IgD-negative memory B cell (primary cell): Measurements from ENCODE around the gene WDFY1. TPM values are rescaled to one million over a fixed set of nuclear protein-coding genes. Genes with fewer than 3 reads are reported as not detected.

Source experiments
- H3K27ac Mint-ChIP-seq, 3 donors: one replicate each; pipeline ENCODE4 v1.8.0; 2020 to 2022; ENCODE audit warnings: mild to moderate bottlenecking in 3 of 3, mixed read lengths in 3 of 3, moderate library complexity in 1 of 3
- H3K27me3 Mint-ChIP-seq: one replicate; pipeline ENCODE4 v1.8.0; 2021; ENCODE audit warnings: mixed read lengths
- H3K36me3 Mint-ChIP-seq: one replicate; pipeline ENCODE4 v1.8.0; 2020; ENCODE audit warnings: mild to moderate bottlenecking, mixed read lengths
- H3K4me1 Mint-ChIP-seq, 3 donors: one replicate each; pipeline ENCODE4 v1.8.0; 2020 to 2022; ENCODE audit warnings: mixed read lengths in 3 of 3, mild to moderate bottlenecking in 1 of 3
- H3K4me3 Mint-ChIP-seq, 4 donors: one replicate each; pipeline ENCODE4 v1.8.0; 2020 to 2022; ENCODE audit warnings: mild to moderate bottlenecking in 4 of 4, mixed read lengths in 4 of 4, moderate library complexity in 3 of 4
- H3K9me3 Mint-ChIP-seq, 3 donors: one replicate each; pipeline ENCODE4 v1.8.0; 2020 to 2021; ENCODE audit warnings: mixed read lengths in 3 of 3, mild to moderate bottlenecking in 1 of 3
- polyA plus RNA-seq: library from polyadenylated mRNA; unstranded; fragments of 300-500 nt; fragmentation: Illumina TruSeq; gene quantifications from one replicate; pipeline ENCODE4 v1.2.3, GENCODE V29; 2021

Gene WDFY1
- polyA plus RNA-seq, 1 donor from 2014 or later: 36.1 TPM

DNA sequence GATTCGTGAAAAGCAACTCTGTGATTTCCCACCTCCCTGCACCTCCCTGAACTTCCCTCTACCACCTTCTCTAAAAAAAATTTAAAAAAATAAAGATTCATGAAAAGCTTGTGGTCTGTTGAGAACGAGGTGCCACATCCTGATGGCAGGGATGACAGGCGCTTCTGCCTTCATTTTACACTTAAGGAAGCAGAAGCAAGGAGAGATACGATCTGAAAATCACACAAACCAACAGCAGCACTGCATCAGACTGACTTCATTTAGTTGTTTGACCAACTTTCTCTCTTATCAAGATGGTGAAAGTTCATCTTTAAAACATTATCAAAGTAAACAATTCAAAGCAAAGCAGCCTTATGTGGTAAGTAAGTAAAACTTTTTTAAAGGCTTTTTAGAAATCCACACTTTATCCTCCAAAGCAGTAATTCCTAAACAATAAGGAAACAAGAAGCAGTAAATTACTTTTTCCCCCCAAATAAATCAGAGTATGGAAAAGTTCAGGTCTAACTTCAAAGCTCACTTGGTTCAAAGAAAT lies 15.5 kb downstream of the WDFY1 start:
- Mint-ChIP-seq H3K27ac (peak overlapping the region in 2 of 3 donors; percentile 9 to 67), H3K27me3 (no peaks in the 10 kb centered on the region), H3K4me3 (peak overlapping the region in 2 of 4 donors; percentile 72 to 80), H3K4me1 (peaks cover 25 to 33% (median 28%) of the 10 kb centered on the region in 3 donors), H3K9me3 (peaks cover 0 to 11% (median 3%) of the 10 kb centered on the region in 3 donors), H3K36me3 (peaks cover 6% of the 10 kb centered on the region)

- H3K27me3 Mint-ChIP-seq: no peaks in the 10 kb centered on the region
- peaks cover 24 to 32% (median 25%) of the 10 kb centered on the region in 3 donors for H3K4me1 Mint-ChIP-seq
- H3K4me3 Mint-ChIP-seq: peak overlapping the region in 2 of 4 donors; percentile 5 to 20
- H3K27ac Mint-ChIP-seq: peak overlapping the region in 2 of 3 donors; percentile 63 to 67
- peaks cover 10% of the 10 kb centered on the region for H3K36me3 Mint-ChIP-seq
- H3K9me3 Mint-ChIP-seq: peaks cover 0 to 11% (median 3%) of the 10 kb centered on the region in 3 donors
These were observed 16.8 kb downstream of the WDFY1 start for GRCh38 chr2:223928113-223929006.

DNA sequence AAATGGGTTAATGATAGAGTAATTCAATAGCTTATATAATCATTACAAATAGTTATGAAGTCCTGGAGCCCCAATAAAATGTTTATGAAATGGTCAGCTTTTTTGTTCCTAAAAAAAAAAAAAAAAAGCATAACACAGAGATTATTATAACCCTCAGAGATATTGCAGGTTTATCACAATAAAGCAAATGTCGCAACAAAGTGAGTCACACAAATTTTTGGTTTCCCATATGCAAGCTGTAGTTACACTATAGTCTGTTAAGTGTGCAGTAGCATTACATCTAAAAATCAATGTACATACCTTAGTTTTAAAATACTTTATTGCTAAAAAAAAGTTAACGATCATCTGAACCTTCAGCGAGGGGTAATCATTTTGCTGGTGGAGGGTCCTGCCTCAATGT lies 20.0 kb downstream of the WDFY1 start:
- Mint-ChIP-seq H3K27me3 (no peaks in the 10 kb centered on the region), H3K36me3 (peaks cover 13% of the 10 kb centered on the region), H3K4me1 (peaks cover 17 to 36% (median 26%) of the 10 kb centered on the region in 3 donors)

GRCh38 chr2:223923976-223924375 lies 21.2 kb downstream of the WDFY1 start:
- Mint-ChIP-seq H3K9me3 (peaks cover 0 to 11% (median 3%) of the 10 kb centered on the region in 3 donors), H3K36me3 (peaks cover 13% of the 10 kb centered on the region), H3K27me3 (no peaks in the 10 kb centered on the region), H3K4me1 (peaks cover 13 to 28% (median 18%) of the 10 kb centered on the region in 3 donors), H3K4me3 (no peak overlapping the region), H3K27ac (peak overlapping the region in 1 of 3 donors; percentile 39)

More for the DNA sequence above, 20.0 kb downstream of the WDFY1 start:
- Mint-ChIP-seq H3K27ac (no peak overlapping the region), H3K9me3 (peaks cover 0 to 11% (median 3%) of the 10 kb centered on the region in 3 donors), H3K4me3 (no peak overlapping the region)

GRCh38 chr2:223922308-223922707 lies 22.8 kb downstream of the WDFY1 start:
- Mint-ChIP-seq H3K4me1 (peaks cover 13 to 29% (median 15%) of the 10 kb centered on the region in 3 donors), H3K27me3 (no peaks in the 10 kb centered on the region)

GRCh38 chr2:223921204-223921603 lies 23.9 kb downstream of the WDFY1 start:
- Mint-ChIP-seq H3K27ac (no peak overlapping the region), H3K4me3 (no peak overlapping the region), H3K27me3 (no peaks in the 10 kb centered on the region), H3K4me1 (peaks cover 11 to 30% (median 15%) of the 10 kb centered on the region in 3 donors), H3K9me3 (no peaks in the 10 kb centered on the region), H3K36me3 (peaks cover 10% of the 10 kb centered on the region)

More at GRCh38 chr2:223922308-223922707, 22.8 kb downstream of the WDFY1 start:
- Mint-ChIP-seq H3K4me3 (no peak overlapping the region), H3K36me3 (peaks cover 9% of the 10 kb centered on the region), H3K9me3 (peaks cover 0 to 2% (median 1%) of the 10 kb centered on the region in 3 donors), H3K27ac (peak overlapping the region in 1 of 3 donors; percentile 39)

- Mint-ChIP-seq H3K4me1 (peaks cover 11 to 30% (median 18%) of the 10 kb centered on the region in 3 donors), H3K27ac (peak overlapping the region in 1 of 3 donors; percentile 50), H3K4me3 (no peak overlapping the region), H3K27me3 (no peaks in the 10 kb centered on the region), H3K9me3 (no peaks in the 10 kb centered on the region), H3K36me3 (peaks cover 12% of the 10 kb centered on the region)
These were observed 25.0 kb downstream of the WDFY1 start for GRCh38 chr2:223920109-223920508.

DNA sequence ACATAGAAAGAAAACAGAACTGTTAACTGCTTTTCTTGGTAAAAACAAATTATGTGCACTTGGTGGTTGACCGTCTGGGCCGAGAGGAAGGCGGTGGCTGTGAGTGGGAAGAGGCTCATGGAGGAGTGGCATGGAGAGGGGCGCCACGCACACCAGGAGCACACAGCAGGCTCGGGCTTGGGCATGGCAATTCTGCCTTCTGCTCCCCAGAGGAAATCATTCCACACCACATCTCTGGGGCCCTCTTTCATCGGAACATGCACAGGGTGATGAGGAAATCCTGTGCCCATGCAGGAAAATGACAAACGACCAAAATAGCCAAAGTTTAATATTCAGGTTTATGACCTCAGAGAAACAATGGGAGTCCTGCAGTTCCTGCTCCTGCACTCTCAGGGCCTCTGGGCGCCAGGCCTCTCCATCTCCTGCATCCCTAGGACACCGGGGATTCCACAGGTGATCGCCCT lies 26.4 kb downstream of the WDFY1 start:
- H3K4me1 Mint-ChIP-seq: peaks cover 12 to 31% (median 18%) of the 10 kb centered on the region in 3 donors
- H3K27me3 Mint-ChIP-seq: no peaks in the 10 kb centered on the region
- peaks cover 8% of the 10 kb centered on the region for H3K36me3 Mint-ChIP-seq

GRCh38 chr2:223916181-223916920 lies 28.8 kb downstream of the WDFY1 start:
- H3K4me3 Mint-ChIP-seq: no peak overlapping the region
- H3K9me3 Mint-ChIP-seq: no peaks in the 10 kb centered on the region
- H3K27ac Mint-ChIP-seq: peak overlapping the region in 1 of 3 donors; percentile 14
- no peaks in the 10 kb centered on the region for H3K27me3 Mint-ChIP-seq
- peaks cover 12 to 18% (median 12%) of the 10 kb centered on the region in 3 donors for H3K4me1 Mint-ChIP-seq
- peaks cover 8% of the 10 kb centered on the region for H3K36me3 Mint-ChIP-seq

More for the DNA sequence above, 26.4 kb downstream of the WDFY1 start:
- peak overlapping the region in 1 of 3 donors; percentile 86 for H3K27ac Mint-ChIP-seq
- no peaks in the 10 kb centered on the region for H3K9me3 Mint-ChIP-seq
- no peak overlapping the region for H3K4me3 Mint-ChIP-seq

- Mint-ChIP-seq H3K27ac (peak overlapping the region in 1 of 3 donors; percentile 14), H3K4me1 (peaks cover 3 to 16% (median 11%) of the 10 kb centered on the region in 3 donors), H3K4me3 (no peak overlapping the region), H3K36me3 (peaks cover 7% of the 10 kb centered on the region), H3K27me3 (no peaks in the 10 kb centered on the region), H3K9me3 (no peaks in the 10 kb centered on the region)
These were observed 30.1 kb downstream of the WDFY1 start for GRCh38 chr2:223915071-223915470.

DNA sequence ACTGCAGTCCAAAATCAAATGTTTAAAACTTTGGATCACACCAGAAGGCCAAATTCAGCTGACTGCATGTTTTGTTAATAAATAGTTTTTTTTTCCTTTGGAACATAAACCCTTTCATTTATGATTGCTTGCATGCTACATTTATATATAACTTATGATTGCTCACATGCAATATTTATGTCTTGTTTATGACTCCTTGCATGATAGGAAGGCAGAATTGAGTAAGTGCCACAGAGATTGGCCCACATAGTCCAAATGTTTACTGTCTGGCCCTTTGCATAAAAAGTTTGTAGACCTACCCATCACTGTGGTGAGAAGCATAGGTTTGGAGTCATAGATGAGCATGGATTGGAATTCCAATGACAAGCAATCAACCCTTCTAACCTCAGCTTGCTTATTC lies 30.8 kb downstream of the WDFY1 start:
- H3K4me1 Mint-ChIP-seq: peaks cover 3 to 16% (median 16%) of the 10 kb centered on the region in 3 donors
- H3K9me3 Mint-ChIP-seq: no peaks in the 10 kb centered on the region
- H3K36me3 Mint-ChIP-seq: peaks cover 7% of the 10 kb centered on the region
- no peaks in the 10 kb centered on the region for H3K27me3 Mint-ChIP-seq
- no peak overlapping the region for H3K4me3 Mint-ChIP-seq
- H3K27ac Mint-ChIP-seq: peak overlapping the region in 1 of 3 donors; percentile 27

DNA sequence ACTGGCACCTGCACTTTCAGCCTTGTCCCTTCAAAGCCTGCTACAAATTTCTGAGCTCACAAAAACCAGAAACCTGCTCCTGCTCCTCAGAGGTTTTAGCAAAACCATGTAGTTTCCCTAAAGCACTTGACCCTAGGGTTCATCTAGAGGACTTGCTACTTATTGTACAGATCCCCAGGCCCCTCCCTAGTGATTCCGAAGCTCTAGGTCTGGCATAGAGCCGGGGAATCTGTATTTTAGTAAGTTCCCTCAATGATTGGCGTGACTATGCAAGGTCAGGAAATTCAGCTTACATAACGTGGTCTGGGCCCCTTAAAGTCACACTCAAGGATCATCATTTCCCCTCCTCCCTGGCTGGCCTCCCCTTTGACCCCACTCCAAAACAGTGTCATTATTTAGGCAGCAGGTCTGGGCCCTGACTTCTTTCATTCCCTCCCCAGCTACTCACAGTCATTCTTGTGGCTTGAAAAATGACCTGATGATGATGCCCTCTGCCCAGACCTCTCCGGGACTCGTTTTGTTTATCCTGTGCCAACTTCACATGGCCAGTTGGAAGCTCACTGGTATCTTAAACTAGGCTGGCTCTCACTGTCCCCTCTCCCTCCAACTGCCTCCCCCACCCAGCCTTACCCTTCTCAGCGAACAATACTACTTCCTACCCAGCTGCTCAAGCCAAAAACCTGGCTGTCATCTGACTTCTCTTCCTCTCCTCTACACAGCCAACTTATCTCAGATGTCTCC lies 36.0 kb downstream of the WDFY1 start:
- Mint-ChIP-seq H3K4me1 (peaks cover 11 to 22% (median 21%) of the 10 kb centered on the region in 3 donors), H3K4me3 (no peak overlapping the region), H3K36me3 (peaks cover 2% of the 10 kb centered on the region), H3K9me3 (no peaks in the 10 kb centered on the region), H3K27me3 (no peaks in the 10 kb centered on the region), H3K27ac (peak overlapping the region; percentile 51 to 72 (median 56))

GRCh38 chr2:223908304-223908998 lies 36.7 kb downstream of the WDFY1 start:
- Mint-ChIP-seq H3K27ac (peak overlapping the region in 2 of 3 donors; percentile 64 to 72), H3K4me3 (no peak overlapping the region), H3K9me3 (no peaks in the 10 kb centered on the region), H3K27me3 (no peaks in the 10 kb centered on the region), H3K4me1 (peaks cover 11 to 22% (median 21%) of the 10 kb centered on the region in 3 donors), H3K36me3 (peaks cover 2% of the 10 kb centered on the region)
